PFSK-1 (cell line): ENCODE data around the gene ZNF283.

Experiments
- FOXP2 ChIP-seq: optimal IDR thresholded peaks from 2 replicates; pipeline ENCODE3; 2011; ENCODE audit warnings: borderline replicate concordance, control low read depth, inconsistent platforms; ENCODE audit not compliant: insufficient read depth; ENCODE audit errors: extremely low read length, extremely low read depth
- POLR2AphosphoS5 ChIP-seq: IDR thresholded peaks from 2 replicates; pipeline ENCODE4 v1.6.1; 2012; ENCODE audit warnings: low read depth, mild to moderate bottlenecking, control low read depth, low read length, moderate library complexity
- REST ChIP-seq, 2 experiments: IDR thresholded peaks; 2 replicates each; pipeline versions ENCODE4 v1.6.1 to v1.8.0; 2011 to 2012; ENCODE audit warnings: low read depth in 2 of 2, low read length in 2 of 2, control low read depth in 1 of 2, inconsistent platforms in 1 of 2, mild to moderate bottlenecking in 1 of 2, moderate library complexity in 1 of 2; ENCODE audit not compliant: insufficient read depth in 1 of 2
- SIN3A ChIP-seq: IDR thresholded peaks from 2 replicates; pipeline ENCODE4 v1.6.1; 2012; ENCODE audit warnings: mild to moderate bottlenecking, low read length, moderate library complexity, borderline replicate concordance; ENCODE audit not compliant: insufficient read depth
- TAF1 ChIP-seq: IDR thresholded peaks from 2 replicates; pipeline ENCODE4 v1.6.1; 2012; ENCODE audit warnings: low read length, control low read depth, borderline replicate concordance; ENCODE audit not compliant: insufficient read depth

DNA sequence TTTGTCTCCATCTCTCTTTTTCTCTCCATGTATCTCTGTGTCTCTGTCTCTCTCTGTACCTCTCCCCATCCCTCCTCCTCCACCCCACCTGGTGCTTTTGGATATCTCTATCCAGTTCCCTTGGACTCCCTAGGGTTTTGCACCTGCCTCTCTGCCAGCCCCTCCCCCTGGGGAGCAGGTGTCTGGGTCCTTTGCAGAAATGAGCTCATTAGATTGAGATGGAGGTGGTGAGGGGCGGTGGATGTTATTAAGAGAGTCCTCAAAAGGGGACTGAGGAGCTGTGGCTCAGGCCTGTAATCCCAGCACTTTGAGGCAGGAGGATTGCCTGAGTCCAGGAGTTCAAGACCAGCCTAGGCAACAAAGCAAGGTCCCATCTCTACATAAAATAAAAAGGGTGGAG, 48.5 kb upstream of the ZNF283 start:
- TF ChIP-seq POLR2AphosphoS5 (no peak), TAF1 (no peak), FOXP2 (no peak), REST (IDR thresholded peaks at IDR 0.05; ENCODE audit: insufficient read depth in 1 of 2, low read depth in 2 of 2, low read length in 2 of 2) (no peak), SIN3A (no peak)
